Aorta (tissue), 5 donors: Measurements from ENCODE around the gene EVA1A. TPM values are rescaled to one million over a fixed set of nuclear protein-coding genes. Genes with fewer than 3 reads are reported as not detected.

Source experiments
- ATAC-seq: fragments of 200-7000 bp; cut with Tn5 transposase; one replicate; pipeline ENCODE4 v1.9.1; 2022; ENCODE audit warnings: moderate library complexity; ENCODE audit not compliant: low FRiP score
- DNase-seq, 2 donors: peaks; one replicate each; pipeline ENCODE4 v3.0.0-alpha.2; 2020
- H3K27ac ChIP-seq, 2 donors: one replicate each; pipeline ENCODE4 v1.5.1; 2013; ENCODE audit warnings: low read length in 2 of 2, mild to moderate bottlenecking in 2 of 2, moderate library complexity in 2 of 2, control low read depth in 1 of 2, inconsistent platforms in 1 of 2, low read depth in 1 of 2
- H3K27me3 ChIP-seq, 2 donors: one replicate each; pipeline ENCODE4 v1.6.1; 2013; ENCODE audit warnings: control low read depth in 1 of 2, low read length in 1 of 2, mild to moderate bottlenecking in 1 of 2, moderate library complexity in 1 of 2; ENCODE audit not compliant: insufficient read depth in 2 of 2, control insufficient read depth in 1 of 2
- H3K36me3 ChIP-seq, 2 donors: one replicate each; pipeline ENCODE4 v1.6.1; 2013; ENCODE audit warnings: control low read depth in 1 of 2, low read length in 1 of 2, mild to moderate bottlenecking in 1 of 2; ENCODE audit not compliant: insufficient read depth in 2 of 2, control insufficient read depth in 1 of 2
- H3K4me1 ChIP-seq, 2 donors: one replicate each; pipeline ENCODE4 v1.6.1; 2013; ENCODE audit warnings: low read length in 2 of 2, control low read depth in 1 of 2, mild to moderate bottlenecking in 1 of 2, moderate library complexity in 1 of 2; ENCODE audit not compliant: insufficient read depth in 2 of 2, control insufficient read depth in 1 of 2
- H3K4me3 ChIP-seq, 2 donors: one replicate each; pipeline ENCODE4 v1.5.1; 2013; ENCODE audit warnings: low read length in 2 of 2, control low read depth in 1 of 2, mild to moderate bottlenecking in 1 of 2
- H3K9me3 ChIP-seq: one replicate; pipeline ENCODE4 v1.6.1; 2013; ENCODE audit warnings: mild to moderate bottlenecking, low read length; ENCODE audit not compliant: control insufficient read depth
- WGBS, 2 donors: extraction: QIAGEN DNeasy Blood & Tissue Kit; methylation state at CpG; one replicate each; pipeline ENCODE4 v1.1.7; 2013; 5-methylcytosine and 5-hydroxymethylcytosine counted together
- intact Hi-C, 2 donors: fragments of 100-400 bp; cut with DNase I; formaldehyde crosslinking; loops; one replicate each; pipeline versions ENCODE4 v1.14.2 to v1.15.0; 2022
- polyA plus RNA-seq, 2 donors: library from polyadenylated mRNA; stranded (reverse); fragments of 200-250 nt; gene quantifications; one replicate each; pipeline ENCODE4 v1.2.3, GENCODE V29; 2013
- total RNA-seq, 2 donors: library from RNA; stranded (reverse); fragmentation: NEBNext Ultra II Directional; extraction: Animal tissue kit (Norgen Biotek cat#: 25700); gene quantifications; one replicate each; pipeline ENCODE4 v1.2.1, GENCODE V29; 2021
- donor health status: healthy with polysubstance abuse.
- donor health status: Bipolar disorder and iron deficiency.
- donor health status: DM: no; HTN: no; CAD: no.
- donor health status: DM: no; HTN: no; CAD: no.
- donor health status: DM: yes; HTN: yes; CAD: no.

Gene EVA1A
- total and polyA plus RNA-seq, 4 donors: 0.82 to 6.0 (median 2.4) TPM

- WGBS, 2 donors: 68 to 82% methylated on average over 1 of the region's 1 CpG
- intact Hi-C loops: no loop called here
Observed at GRCh38 chr2:75580606-75581005, 19.9 kb upstream of the EVA1A start.

DNA sequence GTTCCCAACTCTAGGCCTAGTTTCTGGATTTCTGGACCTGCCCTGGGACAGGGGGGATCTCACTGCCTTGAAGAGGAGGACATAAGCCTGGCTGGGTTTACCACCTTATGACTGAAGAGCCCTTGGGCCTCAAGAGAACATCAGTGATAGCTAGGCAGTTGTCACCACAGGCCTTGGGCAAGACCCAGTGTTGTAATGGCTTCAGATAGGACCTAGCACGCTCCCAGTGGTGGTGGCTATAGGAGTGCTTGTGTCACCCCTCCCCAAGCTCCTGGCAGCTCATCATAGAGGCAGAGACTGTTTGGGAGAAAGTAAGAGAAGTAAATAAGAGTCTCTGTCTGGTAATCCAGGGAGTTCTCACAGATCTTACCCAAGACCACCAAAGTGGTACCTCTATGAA, 19.4 kb upstream of the EVA1A start:
- H3K9me3 ChIP-seq: no peaks in the 10 kb centered on the region
- no peak overlapping the region for H3K4me3 ChIP-seq
- H3K27me3 ChIP-seq: no peaks in the 10 kb centered on the region
- no peak overlapping the region for H3K27ac ChIP-seq
- no peak for DNase-seq
- intact Hi-C loops: no loop called here
- H3K36me3 ChIP-seq: no peaks in the 10 kb centered on the region
- no peak for ATAC-seq
- WGBS, 2 donors: 91 to 93% methylated on average over 1 of the region's 1 CpG
- H3K4me1 ChIP-seq: no peaks in the 10 kb centered on the region

More at GRCh38 chr2:75580606-75581005, 19.9 kb upstream of the EVA1A start:
- Histone ChIP-seq H3K27me3 (no peaks in the 10 kb centered on the region), H3K9me3 (no peaks in the 10 kb centered on the region), H3K36me3 (no peaks in the 10 kb centered on the region), H3K4me3 (no peak overlapping the region), H3K4me1 (no peaks in the 10 kb centered on the region), H3K27ac (no peak overlapping the region)
- ATAC-seq (no peak), DNase-seq (no peak)

DNA sequence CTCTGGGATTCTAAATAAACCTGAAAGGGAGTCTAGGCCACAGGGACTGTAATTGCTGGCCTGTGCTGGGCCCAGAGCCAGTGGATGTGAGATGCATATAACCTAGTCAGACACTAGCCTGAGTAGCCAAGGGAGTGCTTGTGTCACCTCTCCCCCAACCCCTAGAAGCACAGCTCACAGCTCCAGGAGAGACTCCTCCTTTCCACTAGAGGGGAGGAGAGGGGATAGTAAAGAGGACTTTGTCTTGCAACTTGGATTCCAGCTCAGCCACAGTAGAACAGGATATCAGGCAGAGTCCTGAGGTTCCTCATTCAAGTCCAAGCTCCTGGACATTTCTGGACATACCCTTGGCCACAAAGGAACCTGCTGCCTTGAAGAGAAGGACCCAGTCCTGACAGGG, 18.4 kb upstream of the EVA1A start:
- H3K4me3 ChIP-seq: no peak overlapping the region
- peaks cover 2% of the 10 kb centered on the region for H3K9me3 ChIP-seq
- no peaks in the 10 kb centered on the region for H3K4me1 ChIP-seq
- no peaks in the 10 kb centered on the region for H3K27me3 ChIP-seq
- intact Hi-C loops: no loop called here
- DNase-seq (no peak), ATAC-seq (no peak)
- H3K36me3 ChIP-seq: no peaks in the 10 kb centered on the region
- H3K27ac ChIP-seq: no peak overlapping the region

DNA sequence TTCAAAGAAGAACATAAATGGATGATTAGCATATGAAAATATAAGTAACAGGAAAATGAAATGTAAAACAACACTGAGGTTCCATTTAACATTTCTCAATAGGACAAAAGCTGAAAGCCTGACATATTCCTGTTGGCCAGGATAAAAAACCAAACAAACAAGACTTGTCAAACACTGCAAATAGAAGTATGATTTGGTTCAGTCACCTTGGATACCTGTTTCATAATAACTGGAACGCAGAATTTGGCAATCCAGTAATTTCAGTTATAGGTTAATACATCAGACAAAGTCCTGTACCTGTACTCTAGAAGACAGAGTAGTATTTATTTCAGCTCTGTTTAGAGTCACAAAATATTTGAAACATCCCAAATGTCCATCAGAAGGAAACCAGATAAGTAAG, 16.5 kb upstream of the EVA1A start:
- intact Hi-C loops: no loop called here
- no peak for ATAC-seq
- peaks cover 2% of the 10 kb centered on the region for H3K9me3 ChIP-seq
- DNase-seq: no peak
- no peaks in the 10 kb centered on the region for H3K36me3 ChIP-seq
- H3K27me3 ChIP-seq: no peaks in the 10 kb centered on the region
- H3K27ac ChIP-seq: no peak overlapping the region
- no peaks in the 10 kb centered on the region for H3K4me1 ChIP-seq
- no peak overlapping the region for H3K4me3 ChIP-seq
- WGBS, 2 donors: 86 to 90% methylated on average over 1 of the region's 1 CpG

GRCh38 chr2:75574106-75574505, 13.4 kb upstream of the EVA1A start:
- no peaks in the 10 kb centered on the region for H3K4me1 ChIP-seq
- peaks cover 2% of the 10 kb centered on the region for H3K9me3 ChIP-seq
- 87 to 94% methylated on average over 1 of the region's 1 CpG for WGBS, 2 donors
- no peaks in the 10 kb centered on the region for H3K27me3 ChIP-seq
- intact Hi-C loops: no loop called here
- H3K36me3 ChIP-seq: no peaks in the 10 kb centered on the region
- no peak overlapping the region for H3K4me3 ChIP-seq
- H3K27ac ChIP-seq: no peak overlapping the region
- ATAC-seq: no peak
- no peak for DNase-seq

DNA sequence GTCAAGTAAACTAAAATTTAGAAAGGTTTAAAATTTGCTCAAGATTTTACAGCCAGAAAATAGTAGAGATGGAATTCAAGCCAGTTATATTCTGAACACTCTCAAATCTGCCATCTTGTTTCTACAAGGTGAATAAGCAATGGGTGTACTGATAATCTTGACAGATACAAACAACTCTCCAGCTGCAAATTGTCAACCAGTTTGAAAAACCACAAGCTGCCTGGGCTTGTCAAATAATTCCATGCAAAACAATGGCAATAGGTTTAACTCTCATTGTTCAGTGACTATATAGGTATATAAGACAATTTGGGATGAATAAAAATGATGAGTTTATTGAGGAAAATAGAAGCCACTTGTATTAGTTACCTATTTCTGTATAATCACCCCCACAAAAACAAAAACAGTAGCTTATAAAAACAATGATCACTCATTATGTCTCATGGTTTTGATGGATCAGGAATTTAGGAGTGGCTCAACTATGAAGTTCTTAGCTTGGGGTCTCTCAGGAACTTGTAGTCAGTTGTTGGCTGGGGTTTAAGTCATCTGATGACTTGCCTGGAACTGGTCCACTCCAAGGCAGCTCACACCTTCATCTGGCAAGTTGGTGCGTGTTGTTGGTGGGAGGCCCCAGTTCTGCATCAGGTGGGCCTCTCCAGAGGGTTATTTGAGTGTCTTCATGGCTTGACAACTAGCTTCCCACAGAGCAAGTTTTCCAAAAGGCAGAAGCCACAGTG, 12.6 kb upstream of the EVA1A start:
- no peaks in the 10 kb centered on the region for H3K4me1 ChIP-seq
- ATAC-seq (no peak), DNase-seq (no peak)
- H3K27me3 ChIP-seq: no peaks in the 10 kb centered on the region
- no peak overlapping the region for H3K4me3 ChIP-seq
- no peak overlapping the region for H3K27ac ChIP-seq
- intact Hi-C loops: no loop called here
- WGBS, 2 donors: 71 to 81% methylated on average over 1 of the region's 1 CpG
- peaks cover 2% of the 10 kb centered on the region for H3K9me3 ChIP-seq
- H3K36me3 ChIP-seq: no peaks in the 10 kb centered on the region

GRCh38 chr2:75571730-75572430, 11.1 kb upstream of the EVA1A start:
- WGBS, 2 donors: 63 to 71% methylated on average over 4 of the region's 4 CpGs
- ATAC-seq: no peak
- DNase-seq: no peak
- H3K36me3 ChIP-seq: no peaks in the 10 kb centered on the region
- H3K27me3 ChIP-seq: no peaks in the 10 kb centered on the region
- H3K4me1 ChIP-seq: no peaks in the 10 kb centered on the region
- H3K9me3 ChIP-seq: peaks cover 2% of the 10 kb centered on the region
- H3K4me3 ChIP-seq: no peak overlapping the region
- intact Hi-C loops: no loop called here
- no peak overlapping the region for H3K27ac ChIP-seq

DNA sequence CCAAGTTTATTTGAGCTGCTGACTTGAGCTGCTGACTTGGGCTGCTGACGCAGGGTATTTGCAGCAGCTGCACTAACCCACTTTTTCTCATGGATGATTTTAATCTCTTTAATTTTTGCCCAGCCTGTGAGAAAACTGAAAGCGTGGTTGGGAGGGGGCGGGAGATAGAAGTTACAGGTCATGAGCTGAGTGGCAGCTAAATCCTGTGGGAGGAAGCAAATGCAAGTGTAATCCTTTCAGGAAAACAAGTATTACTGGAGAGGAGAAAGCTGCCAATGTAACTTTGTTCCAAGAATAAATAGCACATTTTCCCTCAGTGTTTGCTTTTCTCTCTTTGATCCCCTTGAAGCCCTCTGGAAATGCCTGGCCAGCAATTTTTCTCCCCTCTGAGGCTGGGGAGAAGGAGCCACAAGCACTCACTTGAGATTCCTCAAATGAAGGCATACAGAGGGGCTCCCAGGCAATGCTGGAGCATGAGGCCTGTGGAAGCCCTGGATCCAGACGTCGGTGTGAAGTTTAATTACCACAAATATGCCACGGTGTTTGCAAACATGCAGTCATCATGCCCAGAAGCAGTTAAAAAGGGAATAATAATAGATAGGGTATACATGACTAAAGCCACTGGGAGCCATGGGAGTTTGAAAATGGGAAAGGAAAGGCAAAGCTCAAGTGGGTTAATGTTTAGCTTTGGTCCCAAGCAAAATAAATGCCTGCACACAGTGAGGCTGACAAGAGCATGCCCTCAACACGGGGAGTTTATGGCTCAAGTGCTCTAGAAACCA, 10.4 kb upstream of the EVA1A start:
- no peak overlapping the region for H3K27ac ChIP-seq

More for the DNA sequence above, 10.4 kb upstream of the EVA1A start:
- intact Hi-C loops: no loop called here
- peak; percentile 52 for ATAC-seq
- Histone ChIP-seq H3K9me3 (peaks cover 2% of the 10 kb centered on the region), H3K4me3 (no peak overlapping the region), H3K4me1 (no peaks in the 10 kb centered on the region), H3K36me3 (no peaks in the 10 kb centered on the region), H3K27me3 (no peaks in the 10 kb centered on the region)
- no peak for DNase-seq
- 12 to 17% methylated on average over 7 of the region's 7 CpGs for WGBS, 2 donors
